ENCODE measurements around the gene EPB42.
"Not testable (repeated sequence)": the region's sequence is repeated elsewhere in the genome, so short reads cannot be mapped to it uniquely, and the experiment has no call there.

Gene EPB42

GRCh38 chr15:43239732-43240491 is 19.1 kb upstream of the EPB42 start:
- H3K4me1 ChIP-seq (ENCODE audit: control insufficient read depth, insufficient read depth, low read length): peaks cover 37% of the 10 kb centered on the region
- DNase-seq (ENCODE audit: low read depth): no peak
- no peaks in the 10 kb centered on the region for H3K9me3 ChIP-seq (ENCODE audit: control insufficient read depth, low read length)
- H3K4me3 ChIP-seq (ENCODE audit: low read length): no peak overlapping the region
- H3K27me3 ChIP-seq (replicated peaks; ENCODE audit: control insufficient read depth, insufficient read depth, low read length): no peaks in the 10 kb centered on the region
- no peaks in the 10 kb centered on the region for H3K36me3 ChIP-seq (ENCODE audit: control insufficient read depth, insufficient read depth, low read length, severe bottlenecking)
- H3K9ac ChIP-seq (ENCODE audit: low read length): no peak overlapping the region

GRCh38 chr15:43238671-43239131 is 17.9 kb upstream of the EPB42 start:
- Histone ChIP-seq H3K9me3 (ENCODE audit: control insufficient read depth, low read length) (no peaks in the 10 kb centered on the region), H3K27me3 (replicated peaks; ENCODE audit: control insufficient read depth, insufficient read depth, low read length) (no peaks in the 10 kb centered on the region), H3K9ac (ENCODE audit: low read length) (peak overlapping the region; percentile 37), H3K4me3 (ENCODE audit: low read length) (no peak overlapping the region), H3K36me3 (ENCODE audit: control insufficient read depth, insufficient read depth, low read length, severe bottlenecking) (no peaks in the 10 kb centered on the region), H3K4me1 (ENCODE audit: control insufficient read depth, insufficient read depth, low read length) (peaks cover 37% of the 10 kb centered on the region)
- DNase-seq (ENCODE audit: low read depth): no peak

GRCh38 chr15:43237842-43238470 is 17.1 kb upstream of the EPB42 start:
- H3K27me3 ChIP-seq (replicated peaks; ENCODE audit: control insufficient read depth, insufficient read depth, low read length): no peaks in the 10 kb centered on the region
- H3K36me3 ChIP-seq (ENCODE audit: control insufficient read depth, insufficient read depth, low read length, severe bottlenecking): no peaks in the 10 kb centered on the region
- H3K9me3 ChIP-seq (ENCODE audit: control insufficient read depth, low read length): no peaks in the 10 kb centered on the region
- DNase-seq (ENCODE audit: low read depth): no peak
- H3K4me3 ChIP-seq (ENCODE audit: low read length): no peak overlapping the region
- H3K4me1 ChIP-seq (ENCODE audit: control insufficient read depth, insufficient read depth, low read length): peaks cover 43% of the 10 kb centered on the region
- H3K9ac ChIP-seq (ENCODE audit: low read length): peak overlapping the region; percentile 37

GRCh38 chr15:43235536-43235935 is 14.7 kb upstream of the EPB42 start:
- no peak for DNase-seq (ENCODE audit: low read depth)
- peaks cover 54% of the 10 kb centered on the region for H3K4me1 ChIP-seq (ENCODE audit: control insufficient read depth, insufficient read depth, low read length)
- no peak overlapping the region for H3K9ac ChIP-seq (ENCODE audit: low read length)
- H3K27me3 ChIP-seq (replicated peaks; ENCODE audit: control insufficient read depth, insufficient read depth, low read length): no peaks in the 10 kb centered on the region
- H3K4me3 ChIP-seq (ENCODE audit: low read length): no peak overlapping the region
- H3K36me3 ChIP-seq (ENCODE audit: control insufficient read depth, insufficient read depth, low read length, severe bottlenecking): no peaks in the 10 kb centered on the region
- H3K9me3 ChIP-seq (ENCODE audit: control insufficient read depth, low read length): no peaks in the 10 kb centered on the region

GRCh38 chr15:43232289-43232874 is 11.6 kb upstream of the EPB42 start:
- H3K36me3 ChIP-seq (ENCODE audit: control insufficient read depth, insufficient read depth, low read length, severe bottlenecking): no peaks in the 10 kb centered on the region
- H3K4me1 ChIP-seq (ENCODE audit: control insufficient read depth, insufficient read depth, low read length): peaks cover 47% of the 10 kb centered on the region
- no peaks in the 10 kb centered on the region for H3K27me3 ChIP-seq (replicated peaks; ENCODE audit: control insufficient read depth, insufficient read depth, low read length)
- no peak overlapping the region for H3K9ac ChIP-seq (ENCODE audit: low read length)
- no peaks in the 10 kb centered on the region for H3K9me3 ChIP-seq (ENCODE audit: control insufficient read depth, low read length)
- no peak overlapping the region for H3K4me3 ChIP-seq (ENCODE audit: low read length)
- DNase-seq (ENCODE audit: low read depth): peak; percentile 23

GRCh38 chr15:43230640-43231115 is 9.9 kb upstream of the EPB42 start:
- H3K9me3 ChIP-seq (ENCODE audit: control insufficient read depth, low read length): no peaks in the 10 kb centered on the region
- no peaks in the 10 kb centered on the region for H3K27me3 ChIP-seq (replicated peaks; ENCODE audit: control insufficient read depth, insufficient read depth, low read length)
- H3K9ac ChIP-seq (ENCODE audit: low read length): peak overlapping the region; percentile 46
- H3K4me1 ChIP-seq (ENCODE audit: control insufficient read depth, insufficient read depth, low read length): peaks cover 39% of the 10 kb centered on the region
- DNase-seq (ENCODE audit: low read depth): no peak
- no peaks in the 10 kb centered on the region for H3K36me3 ChIP-seq (ENCODE audit: control insufficient read depth, insufficient read depth, low read length, severe bottlenecking)
- peak overlapping the region; percentile 27 for H3K4me3 ChIP-seq (ENCODE audit: low read length)

GRCh38 chr15:43229977-43230376 is 9.2 kb upstream of the EPB42 start:
- no peak for DNase-seq (ENCODE audit: low read depth)
- Histone ChIP-seq H3K27me3 (replicated peaks; ENCODE audit: control insufficient read depth, insufficient read depth, low read length) (no peaks in the 10 kb centered on the region), H3K4me1 (ENCODE audit: control insufficient read depth, insufficient read depth, low read length) (peaks cover 39% of the 10 kb centered on the region), H3K9ac (ENCODE audit: low read length) (peak overlapping the region; percentile 20), H3K9me3 (ENCODE audit: control insufficient read depth, low read length) (no peaks in the 10 kb centered on the region), H3K4me3 (ENCODE audit: low read length) (no peak overlapping the region), H3K36me3 (ENCODE audit: control insufficient read depth, insufficient read depth, low read length, severe bottlenecking) (no peaks in the 10 kb centered on the region)

- Histone ChIP-seq H3K36me3 (ENCODE audit: control insufficient read depth, insufficient read depth, low read length, severe bottlenecking) (no peaks in the 10 kb centered on the region), H3K9ac (ENCODE audit: low read length) (no peak overlapping the region), H3K27me3 (replicated peaks; ENCODE audit: control insufficient read depth, insufficient read depth, low read length) (no peaks in the 10 kb centered on the region), H3K9me3 (ENCODE audit: control insufficient read depth, low read length) (no peaks in the 10 kb centered on the region), H3K4me1 (ENCODE audit: control insufficient read depth, insufficient read depth, low read length) (peaks cover 21% of the 10 kb centered on the region), H3K4me3 (ENCODE audit: low read length) (no peak overlapping the region)
- no peak for DNase-seq (ENCODE audit: low read depth)
These were observed 5.9 kb upstream of the EPB42 start for GRCh38 chr15:43226436-43227305.

GRCh38 chr15:43225950-43226255 is 5.1 kb upstream of the EPB42 start:
- not testable (repeated sequence) for H3K4me3 ChIP-seq (ENCODE audit: low read length); DNase-seq (ENCODE audit: low read depth); H3K9me3 ChIP-seq (ENCODE audit: control insufficient read depth, low read length); H3K27me3 ChIP-seq (replicated peaks; ENCODE audit: control insufficient read depth, insufficient read depth, low read length); H3K36me3 ChIP-seq (ENCODE audit: control insufficient read depth, insufficient read depth, low read length, severe bottlenecking); H3K9ac ChIP-seq (ENCODE audit: low read length)
- H3K4me1 ChIP-seq (ENCODE audit: control insufficient read depth, insufficient read depth, low read length): peaks cover 16% of the 10 kb centered on the region

- Histone ChIP-seq H3K9me3 (ENCODE audit: control insufficient read depth, low read length) (no peaks in the 10 kb centered on the region), H3K9ac (ENCODE audit: low read length) (no peak overlapping the region), H3K27me3 (replicated peaks; ENCODE audit: control insufficient read depth, insufficient read depth, low read length) (peaks cover under 1% of the 10 kb centered on the region), H3K36me3 (ENCODE audit: control insufficient read depth, insufficient read depth, low read length, severe bottlenecking) (no peaks in the 10 kb centered on the region), H3K4me3 (ENCODE audit: low read length) (no peak overlapping the region), H3K4me1 (ENCODE audit: control insufficient read depth, insufficient read depth, low read length) (peaks cover 13% of the 10 kb centered on the region)
- DNase-seq (ENCODE audit: low read depth): peak; percentile 84
These were observed 4.6 kb upstream of the EPB42 start for GRCh38 chr15:43225201-43225949.

Measured in adipocyte (in vitro differentiated cells).